ENCODE measurements around the gene PTPRN2. TPM values are rescaled to one million over a fixed set of nuclear protein-coding genes. Genes with fewer than 3 reads are reported as not detected.
"Not testable (repeated sequence)": the region's sequence is repeated elsewhere in the genome, so short reads cannot be mapped to it uniquely, and the experiment has no call there.

Gene PTPRN2
- polyA plus RNA-seq, 1 donor: 5.7 TPM

GRCh38 chr7:157669768-157670351 is 917.8 kb downstream of the PTPRN2 start:
- no peak for DNase-seq

DNA sequence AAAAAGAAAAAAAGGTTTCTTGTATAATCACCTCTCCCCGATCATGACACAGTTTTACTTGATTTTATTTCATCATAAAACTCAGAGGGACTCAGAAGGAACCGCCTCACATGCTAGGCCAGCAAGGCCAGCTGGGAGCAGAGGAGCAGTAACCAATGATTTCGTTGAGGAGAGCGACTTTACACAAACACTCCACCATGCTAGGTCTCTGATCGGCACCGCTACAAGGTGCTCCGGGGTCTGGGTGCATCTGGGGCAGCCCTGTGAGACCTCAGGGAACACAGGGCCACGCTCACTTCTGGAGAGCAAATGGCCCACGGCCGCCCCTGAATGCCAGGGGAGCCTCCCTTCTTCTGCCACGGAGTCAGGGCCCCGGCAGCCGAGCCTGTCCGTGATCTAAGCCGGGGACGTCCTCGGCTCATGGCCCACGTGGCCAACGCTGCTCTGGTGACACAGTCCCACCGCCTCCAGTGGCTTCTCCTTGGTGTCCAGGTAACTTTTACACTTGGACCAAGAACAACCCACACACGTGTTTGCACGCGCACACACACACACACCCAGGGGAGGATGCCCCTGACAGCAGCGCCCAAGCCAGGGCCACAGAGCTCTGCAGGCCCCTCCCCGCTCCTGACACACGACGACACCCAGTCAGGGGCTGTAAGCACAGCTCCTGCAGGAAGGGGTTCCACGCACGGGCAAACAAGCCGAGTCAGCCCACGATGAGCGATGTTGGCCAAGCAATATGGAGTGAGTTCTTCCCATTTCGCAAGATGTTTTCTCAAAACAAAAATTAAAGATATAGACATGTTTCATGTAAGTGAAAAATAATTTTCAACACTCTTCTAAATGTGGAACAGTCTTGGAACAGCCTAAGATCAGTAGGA is 918.5 kb downstream of the PTPRN2 start:
- DNase-seq: no peak

DNA sequence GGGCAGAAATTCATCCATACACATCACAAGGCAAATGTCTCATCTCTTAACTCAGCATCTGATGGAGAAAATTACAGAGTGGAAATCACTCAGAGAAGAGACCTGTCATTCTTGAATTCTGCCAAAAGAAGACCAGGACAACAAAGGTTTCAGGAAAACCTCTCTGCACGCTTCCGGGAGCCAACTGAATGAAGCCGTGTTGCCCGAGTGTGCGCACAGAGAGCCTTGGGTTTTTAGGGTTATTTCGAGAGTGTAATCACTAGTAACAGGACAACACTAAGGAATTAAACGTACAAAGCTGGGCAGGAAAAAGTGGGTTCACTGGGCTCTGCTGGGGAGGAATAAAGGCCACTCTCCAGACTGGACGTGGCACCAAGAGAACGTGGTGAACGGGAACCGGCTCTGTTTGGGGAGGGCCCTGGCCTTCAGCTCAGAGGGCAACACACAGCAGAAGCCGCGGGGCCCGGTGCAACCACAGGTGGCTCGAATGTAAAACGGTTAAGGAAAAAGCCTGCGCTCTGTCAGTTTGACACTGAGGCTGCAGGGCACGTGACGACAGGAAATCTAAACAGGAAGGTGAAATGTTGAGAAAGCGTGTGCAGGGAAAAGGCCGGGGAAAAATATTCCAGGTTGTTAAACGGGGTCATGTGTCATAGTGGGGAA is 919.3 kb downstream of the PTPRN2 start:
- DNase-seq: no peak

GRCh38 chr7:157667731-157668130 is 919.9 kb downstream of the PTPRN2 start:
- DNase-seq: no peak

DNA sequence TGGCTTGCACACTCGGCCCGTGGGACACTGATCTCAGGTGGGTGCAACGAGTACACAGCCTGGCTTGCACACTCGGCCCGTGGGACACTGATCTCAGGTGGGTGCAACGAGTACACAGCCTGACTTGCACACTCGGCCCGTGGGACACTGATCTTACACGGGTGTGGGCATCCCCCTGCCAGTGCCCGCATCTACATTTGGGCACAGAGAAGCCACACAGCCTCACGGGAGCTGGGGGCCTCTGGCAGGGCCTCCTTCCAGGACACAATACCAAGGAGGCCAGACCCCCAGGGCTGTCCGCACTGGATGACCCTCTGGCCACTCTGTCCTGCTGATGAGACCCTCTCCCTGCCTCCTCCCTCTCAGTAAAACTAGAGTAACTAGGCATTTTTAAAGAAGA is 920.4 kb downstream of the PTPRN2 start:
- DNase-seq: no peak

DNA sequence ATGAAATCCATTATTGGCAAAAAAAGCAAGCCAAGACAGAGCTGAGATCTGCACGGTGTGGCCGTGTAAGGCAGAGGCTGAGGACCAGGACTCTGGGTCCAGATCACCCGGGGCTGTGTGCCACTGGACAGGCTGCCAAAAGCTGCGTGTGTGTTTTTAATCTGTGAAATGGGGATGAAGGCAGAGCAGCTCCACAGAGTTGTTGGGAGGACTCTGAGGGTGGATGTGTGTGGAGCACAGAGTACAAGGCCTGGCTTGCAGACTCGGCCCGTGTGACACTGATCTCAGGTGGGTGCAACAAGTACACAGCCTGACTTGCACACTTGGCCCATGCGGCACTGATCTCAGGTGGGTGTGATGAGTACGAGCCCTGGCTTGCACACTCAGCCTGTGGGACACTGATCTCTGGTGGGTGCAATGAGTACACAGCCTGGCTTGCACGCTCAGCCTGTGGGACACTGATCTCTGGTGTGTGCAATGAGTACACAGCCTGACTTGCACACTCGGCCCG is 921.0 kb downstream of the PTPRN2 start:
- DNase-seq: no peak

- DNase-seq: not testable (repeated sequence)
These were observed 922.0 kb downstream of the PTPRN2 start for GRCh38 chr7:157665634-157665988.

GRCh38 chr7:157664871-157665633 is 922.6 kb downstream of the PTPRN2 start:
- no peak for DNase-seq

DNA sequence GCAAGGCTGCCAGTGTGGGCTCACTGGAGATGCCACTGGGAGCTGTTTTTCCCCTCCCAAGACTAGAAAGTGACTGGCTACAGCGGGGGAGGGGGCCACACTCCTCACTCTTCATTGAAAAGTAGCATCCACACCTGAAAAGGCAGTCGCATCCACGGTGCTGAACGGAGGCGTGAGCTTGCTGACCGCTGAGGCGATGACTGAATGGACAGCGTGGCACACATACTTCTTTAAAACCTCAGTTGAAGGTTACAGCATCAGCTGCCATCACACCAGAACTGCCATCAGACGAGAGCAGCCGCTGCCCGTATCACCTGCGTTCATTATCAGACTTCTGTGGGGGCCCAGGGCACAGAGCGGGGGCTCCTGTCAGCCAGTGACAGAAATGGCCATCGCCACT is 923.6 kb downstream of the PTPRN2 start:
- DNase-seq: no peak

DNA sequence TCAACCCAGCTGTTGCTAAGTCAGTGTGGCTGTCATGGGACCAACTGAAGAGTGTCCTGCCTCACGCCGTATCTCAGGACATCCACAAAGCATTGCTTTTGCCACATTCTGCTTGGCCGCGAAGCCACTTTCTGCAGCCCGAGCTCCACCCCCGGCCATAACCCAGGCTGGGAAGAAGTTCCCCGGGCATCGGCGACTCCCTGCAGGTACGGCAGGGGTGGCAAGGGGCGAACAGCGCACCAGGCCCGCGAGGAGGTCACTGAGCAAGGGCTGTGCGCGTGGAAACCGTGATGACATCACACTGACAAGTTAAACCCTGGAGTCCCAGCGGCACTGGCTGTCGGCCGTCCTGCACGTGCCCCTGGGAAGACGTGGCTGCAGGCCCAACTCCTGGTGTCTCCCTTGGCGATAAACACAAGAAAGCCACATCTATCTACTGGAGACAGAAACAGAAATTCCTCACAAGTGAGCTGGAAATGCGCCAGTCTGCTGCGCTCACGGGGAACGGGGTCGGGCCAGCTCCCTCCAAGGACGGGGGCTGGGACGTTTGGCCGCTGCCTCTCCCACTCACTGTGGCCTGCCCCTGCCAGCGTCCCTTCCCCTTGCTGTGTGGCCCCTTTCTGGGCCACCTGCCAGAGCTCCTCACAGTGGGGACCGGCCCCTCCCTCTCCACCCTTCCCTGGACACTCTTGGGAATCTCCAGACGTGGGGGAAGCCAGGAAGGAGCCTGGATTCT is 924.5 kb downstream of the PTPRN2 start:
- no peak for DNase-seq

DNA sequence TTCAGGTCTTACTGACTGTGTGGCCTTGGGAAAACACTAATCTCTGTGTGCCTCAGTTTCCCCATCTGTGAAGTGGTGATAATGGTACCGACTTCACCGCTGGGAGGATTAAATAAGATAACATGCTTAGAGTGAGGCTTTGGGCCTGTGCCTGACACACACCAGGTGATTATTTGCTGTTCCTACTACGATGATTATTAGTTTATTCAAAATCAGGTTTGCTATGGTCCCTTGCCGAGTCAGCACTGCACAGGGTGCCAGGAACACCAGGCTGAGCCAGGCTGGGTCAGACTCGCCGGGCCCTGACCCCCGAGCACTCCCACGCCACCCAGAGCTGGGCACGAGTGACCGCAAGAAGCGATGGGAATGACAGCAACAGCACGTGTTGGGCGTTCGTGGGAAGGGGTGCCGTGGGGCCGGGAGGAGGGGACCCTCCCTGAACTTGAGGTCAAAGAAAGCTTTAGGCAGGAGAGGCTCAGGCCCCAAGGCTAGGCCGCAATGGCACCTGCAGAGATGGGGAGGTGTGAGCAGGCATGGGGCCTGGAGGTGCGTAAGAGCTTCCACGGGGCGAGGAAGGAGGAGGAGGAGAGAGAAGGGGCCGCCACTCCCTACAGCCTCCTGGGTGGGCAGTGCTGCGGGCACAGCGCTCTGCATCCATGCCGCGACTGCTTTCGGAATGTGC is 925.4 kb downstream of the PTPRN2 start:
- no peak for DNase-seq

- no peak for DNase-seq
These were observed 926.0 kb downstream of the PTPRN2 start for GRCh38 chr7:157661611-157661975.

- no peak for DNase-seq
These were observed 926.5 kb downstream of the PTPRN2 start for GRCh38 chr7:157660971-157661610.

DNA sequence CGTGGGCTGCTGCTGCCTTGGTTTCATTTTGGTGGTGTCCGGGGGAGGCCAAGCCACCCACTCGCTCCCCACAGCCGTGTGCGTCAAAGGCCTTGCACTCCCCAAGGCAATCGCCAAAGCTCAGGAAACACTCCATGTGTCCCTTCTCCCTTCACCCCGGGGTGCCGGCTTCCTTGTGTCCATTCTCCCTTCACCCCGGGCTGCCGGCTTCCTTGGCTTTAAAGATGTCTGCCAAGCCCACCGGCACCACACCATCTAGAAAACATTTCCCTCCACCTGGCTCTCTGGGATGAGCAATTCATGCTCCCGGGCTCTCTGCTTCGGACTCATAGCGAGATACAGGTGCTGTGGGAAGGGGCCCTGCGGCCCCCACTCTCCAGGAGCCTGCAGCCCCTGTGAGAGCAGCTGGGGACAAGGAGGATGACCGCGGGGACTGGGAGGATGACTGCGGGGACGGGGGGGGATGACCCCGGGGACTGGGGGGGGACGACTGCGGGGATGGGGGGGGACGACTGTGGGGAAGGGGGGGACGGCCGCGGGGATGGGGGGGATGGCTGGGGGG is 928.7 kb downstream of the PTPRN2 start:
- no peak for DNase-seq

GRCh38 chr7:157657741-157658740 is 929.6 kb downstream of the PTPRN2 start:
- DNase-seq: no peak

GRCh38 chr7:157656195-157656769 is 931.3 kb downstream of the PTPRN2 start:
- no peak for DNase-seq

GRCh38 chr7:157654350-157654749 is 933.3 kb downstream of the PTPRN2 start:
- no peak for DNase-seq

DNA sequence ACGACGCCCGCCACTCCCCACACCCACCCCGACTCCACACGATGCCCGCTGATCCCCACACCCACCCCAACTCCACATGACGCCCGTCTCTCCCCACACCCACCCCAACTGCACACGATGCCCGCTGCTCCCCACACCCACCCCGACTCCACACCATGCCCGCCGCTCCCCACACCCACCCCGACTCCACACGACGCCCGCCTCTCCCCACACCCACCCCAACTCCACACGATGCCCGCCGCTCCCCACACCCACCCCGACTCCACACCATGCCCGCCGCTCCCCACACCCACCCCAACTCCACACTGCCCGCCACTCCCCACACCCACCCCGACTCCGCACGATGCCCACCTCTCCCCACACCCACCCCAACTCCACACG is 933.8 kb downstream of the PTPRN2 start:
- DNase-seq: no peak

All from left kidney (tissue), 2 donors.